Measurements from ENCODE around the gene C5orf52. TPM values are rescaled to one million over a fixed set of nuclear protein-coding genes. Genes with fewer than 3 reads are reported as not detected.

C5orf52 gene
- total RNA-seq, 2 donors from 2014 or later, result not detected

Other genes starting within 250 kb of the C5orf52 start
- gene NIPAL4, start 211.3 kb upstream of the C5orf52 start, total RNA-seq, result under 1 TPM; 0.27 to 0.49 TPM
- 10 to 100 TPM in 1 of 2 donors, 1 to 10 TPM in 1; 9.9 to 46.1 TPM for gene ADAM19, start 95.8 kb upstream of the C5orf52 start, total RNA-seq
- not detected for gene SOX30, start 19.1 kb upstream of the C5orf52 start, total RNA-seq
- gene THG1L, start 59.9 kb downstream of the C5orf52 start, total RNA-seq, result 1 to 10 TPM; 7.5 to 9.5 TPM
- gene LSM11, start 72.2 kb downstream of the C5orf52 start, total RNA-seq, result 1 to 10 TPM; 5.3 to 6.8 TPM
- gene CLINT1, start 187.6 kb downstream of the C5orf52 start, total RNA-seq, result 10 to 100 TPM; 66.3 to 84.0 TPM

Measured in thoracic aorta (tissue), 2 donors.